ENCODE results near the gene TBK1.

DNA sequence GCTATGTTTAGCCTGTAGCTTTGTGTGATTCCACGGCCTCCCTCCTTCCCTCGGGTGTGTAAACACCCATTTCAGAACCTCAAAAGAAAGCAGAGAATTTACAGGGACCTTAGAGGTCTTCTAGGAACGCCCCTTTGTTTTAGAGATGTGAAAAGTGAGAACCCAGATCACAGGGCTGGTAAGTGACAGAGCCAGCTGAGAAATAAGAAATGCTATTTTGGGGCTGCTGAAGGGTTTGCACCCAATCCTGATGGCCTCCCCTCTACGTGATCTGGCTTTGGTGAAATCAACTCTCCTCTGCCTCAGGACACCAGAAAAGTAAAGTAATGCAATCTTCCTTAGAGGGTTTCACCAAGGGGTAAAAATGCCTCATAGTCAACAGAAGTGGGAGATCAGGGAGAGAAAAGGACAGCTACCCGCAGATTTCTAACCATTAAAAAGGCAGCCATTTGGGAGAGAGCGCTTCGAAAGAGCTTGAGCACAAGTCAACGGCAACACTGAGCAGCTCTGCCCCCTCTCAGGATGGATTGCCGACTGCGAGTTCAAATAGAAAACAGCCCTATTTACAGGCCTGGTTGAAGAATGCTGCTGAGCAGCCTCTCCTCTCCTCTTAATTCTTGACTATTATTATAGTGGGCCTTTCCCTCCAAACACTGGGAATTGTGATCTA is 79.9 kb downstream of the TBK1 start:
- TF ChIP-seq, protein P1, sequence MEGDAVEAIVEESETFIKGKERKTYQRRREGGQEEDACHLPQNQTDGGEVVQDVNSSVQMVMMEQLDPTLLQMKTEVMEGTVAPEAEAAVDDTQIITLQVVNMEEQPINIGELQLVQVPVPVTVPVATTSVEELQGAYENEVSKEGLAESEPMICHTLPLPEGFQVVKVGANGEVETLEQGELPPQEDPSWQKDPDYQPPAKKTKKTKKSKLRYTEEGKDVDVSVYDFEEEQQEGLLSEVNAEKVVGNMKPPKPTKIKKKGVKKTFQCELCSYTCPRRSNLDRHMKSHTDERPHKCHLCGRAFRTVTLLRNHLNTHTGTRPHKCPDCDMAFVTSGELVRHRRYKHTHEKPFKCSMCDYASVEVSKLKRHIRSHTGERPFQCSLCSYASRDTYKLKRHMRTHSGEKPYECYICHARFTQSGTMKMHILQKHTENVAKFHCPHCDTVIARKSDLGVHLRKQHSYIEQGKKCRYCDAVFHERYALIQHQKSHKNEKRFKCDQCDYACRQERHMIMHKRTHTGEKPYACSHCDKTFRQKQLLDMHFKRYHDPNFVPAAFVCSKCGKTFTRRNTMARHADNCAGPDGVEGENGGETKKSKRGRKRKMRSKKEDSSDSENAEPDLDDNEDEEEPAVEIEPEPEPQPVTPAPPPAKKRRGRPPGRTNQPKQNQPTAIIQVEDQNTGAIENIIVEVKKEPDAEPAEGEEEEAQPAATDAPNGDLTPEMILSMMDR (IDR thresholded peaks at IDR 0.05; ENCODE audit: low read depth, low read length): no peak
- TF ChIP-seq POLR2A (IDR thresholded peaks at IDR 0.05; ENCODE audit: extremely low read depth, insufficient read length): no peak

Measured in NB4 (cell line).